Measurements from ENCODE around the gene GLIPR2.
A peak's percentile ranks its signal among the peaks of the same experiment; 100 is the strongest.
"Not testable (repeated sequence)": the region's sequence is repeated elsewhere in the genome, so short reads cannot be mapped to it uniquely, and the experiment has no call there.

GLIPR2 gene

DNA sequence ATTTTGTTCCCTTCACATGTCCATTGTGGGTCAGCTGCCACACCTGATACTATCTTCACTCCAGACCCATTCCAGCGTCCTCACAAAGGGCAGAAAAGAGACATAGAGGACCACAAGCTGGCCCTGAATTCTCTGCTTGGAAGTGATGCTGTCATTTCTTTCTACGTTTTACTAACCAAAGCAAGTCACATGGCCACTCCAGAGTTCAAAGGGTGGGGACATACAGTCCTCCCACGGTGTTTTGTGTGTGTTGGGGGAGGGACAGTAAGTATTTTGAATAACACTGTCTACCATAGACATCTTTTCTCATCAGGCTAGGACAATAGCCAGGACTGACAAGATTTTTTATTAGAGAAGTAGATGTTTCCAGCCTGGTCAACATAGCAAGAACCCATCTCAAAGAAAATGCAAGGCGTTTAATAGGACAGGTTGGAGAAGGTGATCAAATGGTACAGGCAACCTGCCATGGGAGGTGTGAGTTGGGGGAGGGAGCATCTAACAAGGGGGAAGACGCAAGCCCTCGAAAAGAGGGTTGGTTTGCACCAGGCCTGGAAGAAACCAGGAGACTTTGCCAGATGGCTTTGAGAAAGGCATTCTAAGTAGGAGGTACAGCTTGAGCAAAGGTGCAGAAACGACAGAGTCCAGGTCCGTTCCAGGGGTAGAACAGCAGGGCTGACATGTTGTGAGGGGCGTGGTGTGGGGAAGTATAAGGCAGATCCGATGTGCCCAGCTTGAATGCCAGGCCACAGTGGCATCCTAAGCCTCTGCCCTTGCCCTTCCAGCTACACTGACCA lies 11.3 kb upstream of the GLIPR2 start:
- no peak for DNase-seq

DNA sequence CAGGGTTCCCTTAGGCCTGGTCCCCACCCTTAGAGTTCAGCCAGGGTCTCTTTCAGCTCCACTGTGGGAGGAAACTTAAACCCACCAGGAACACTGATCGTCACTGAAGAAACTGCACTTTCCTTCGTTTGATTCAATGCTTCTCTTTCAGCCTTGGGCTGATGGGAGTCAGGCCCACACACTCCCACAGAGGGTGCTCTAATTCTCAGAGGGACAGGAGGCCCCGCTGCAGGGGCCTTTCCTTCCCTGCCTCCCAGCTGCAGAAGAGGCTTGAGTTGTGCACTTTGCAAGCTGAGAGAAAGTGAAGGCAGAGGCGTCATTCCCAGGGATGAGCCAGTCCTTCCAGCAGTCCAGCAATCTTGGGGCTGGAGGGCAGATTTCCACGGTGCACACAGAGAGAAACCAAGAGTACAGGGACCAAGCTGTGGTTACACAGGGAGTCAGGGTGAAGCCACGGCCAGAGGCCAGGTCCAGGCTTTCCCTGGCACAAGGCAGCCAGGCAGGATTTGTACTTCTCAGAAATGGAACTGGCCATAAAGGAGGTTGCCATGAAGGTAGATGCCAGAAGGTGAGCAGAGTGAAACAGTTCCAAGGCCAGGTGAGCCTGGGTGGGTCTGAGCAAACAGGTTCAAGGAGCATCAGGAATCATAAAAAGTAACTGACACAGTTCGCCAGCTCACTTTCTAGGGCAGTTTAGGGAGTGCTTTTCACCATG lies 10.4 kb upstream of the GLIPR2 start:
- no peak for DNase-seq

DNA sequence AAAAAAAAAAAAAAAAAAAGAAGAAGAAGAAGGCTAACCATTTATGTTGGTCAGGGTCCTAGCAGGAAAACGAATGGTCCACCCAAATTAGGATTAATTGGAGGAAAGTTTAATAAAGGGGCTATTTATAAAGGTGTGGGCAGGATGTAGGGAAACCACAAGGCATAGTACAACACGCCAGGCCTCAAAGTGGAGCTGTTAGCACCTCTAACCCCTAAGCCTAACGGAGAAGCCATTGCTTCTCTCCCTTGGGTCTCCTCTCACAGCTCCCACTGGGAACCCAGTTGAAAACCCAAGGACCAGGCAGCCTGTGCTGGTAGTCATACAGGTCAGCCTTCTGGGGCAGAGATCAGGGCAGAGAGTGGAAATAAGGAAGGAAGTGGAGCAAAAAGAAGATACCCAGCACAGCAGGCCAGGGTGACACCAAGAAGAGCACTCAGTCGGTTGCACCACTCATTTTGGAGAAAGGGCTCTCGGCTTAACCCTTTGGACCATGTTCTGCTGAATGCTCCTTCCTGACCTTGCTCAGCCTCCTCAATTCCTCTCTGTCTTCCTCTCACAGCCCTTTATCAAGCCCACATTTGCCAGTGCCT lies 8.8 kb upstream of the GLIPR2 start:
- no peak for DNase-seq

DNA sequence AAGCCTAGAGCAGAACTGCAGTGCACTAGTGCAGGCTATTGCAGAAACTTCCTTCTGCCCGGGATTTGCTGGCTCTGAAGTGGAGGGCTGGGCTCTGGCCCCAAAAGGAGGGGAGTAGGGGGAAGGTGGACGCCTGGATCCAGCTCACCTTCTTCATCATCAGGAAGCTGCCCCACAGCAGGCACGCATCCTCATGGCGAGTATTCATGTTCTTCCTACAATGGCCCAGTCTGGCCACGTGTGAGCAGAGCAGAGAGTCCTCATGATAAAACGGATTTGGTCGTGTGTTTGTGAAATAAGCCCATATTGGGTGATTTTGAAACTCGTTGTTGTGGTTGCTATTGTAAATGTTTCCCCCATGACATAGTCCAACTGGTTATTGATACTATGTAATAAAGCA lies 8.2 kb upstream of the GLIPR2 start:
- no peak for DNase-seq

DNA sequence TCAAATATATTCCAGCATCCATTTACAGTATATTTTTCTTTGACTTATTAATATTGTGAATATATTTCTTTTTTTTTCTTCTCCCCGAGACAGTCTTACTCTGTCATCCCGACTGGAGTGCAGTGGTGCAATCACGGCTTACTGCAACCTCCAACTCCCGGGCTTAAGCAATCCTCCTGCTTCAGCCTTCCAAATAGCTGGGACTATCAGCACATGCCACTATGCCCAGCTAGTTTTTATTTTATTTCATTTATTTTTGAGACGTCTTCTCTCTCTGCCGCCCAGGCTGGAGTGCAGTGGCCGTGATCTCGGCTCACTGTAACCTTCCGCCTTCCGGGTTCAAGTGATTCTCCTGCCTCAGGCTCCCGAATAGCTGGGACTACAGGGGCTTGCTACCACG lies 7.4 kb upstream of the GLIPR2 start:
- DNase-seq, result no peak

DNA sequence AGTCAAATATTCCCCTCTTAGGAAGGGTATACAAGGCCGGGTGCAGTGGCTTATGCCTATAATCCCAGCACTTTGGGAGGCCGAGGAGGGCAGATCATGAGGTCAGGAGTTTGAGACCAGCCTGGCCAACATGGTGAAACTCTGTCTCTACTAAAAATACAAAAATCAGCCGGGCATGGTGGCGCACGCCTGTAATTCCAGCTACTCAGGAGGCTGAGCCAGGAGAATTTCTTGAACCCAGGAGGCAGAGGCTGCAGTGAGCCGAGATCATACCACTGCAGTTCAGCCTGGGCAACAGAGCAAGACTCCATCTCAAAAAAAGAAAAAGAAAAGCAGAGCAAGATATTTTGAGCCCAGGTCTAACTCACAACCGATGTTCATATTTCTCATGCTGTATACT lies 4.9 kb upstream of the GLIPR2 start:
- DNase-seq, result not testable (repeated sequence)

DNA sequence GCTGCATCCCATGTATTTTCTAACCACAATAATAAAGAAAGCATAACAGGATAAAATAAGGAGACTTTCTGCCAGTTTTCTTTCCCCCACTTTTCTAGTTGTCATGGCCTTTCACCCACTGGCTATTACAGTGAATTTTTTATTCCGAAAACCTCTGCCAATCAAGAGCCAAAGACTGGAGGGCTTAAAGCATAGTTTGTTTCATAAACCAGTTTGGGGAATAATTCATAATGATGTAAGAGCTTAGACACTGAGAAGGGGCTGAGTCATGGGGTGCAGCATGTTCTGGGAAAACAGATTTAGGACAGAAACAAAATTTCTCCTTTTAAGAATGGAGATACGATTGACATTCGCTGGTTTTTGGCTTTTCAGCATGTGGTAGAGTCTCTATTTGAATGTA lies 4.4 kb upstream of the GLIPR2 start:
- DNase-seq, result no peak

DNA sequence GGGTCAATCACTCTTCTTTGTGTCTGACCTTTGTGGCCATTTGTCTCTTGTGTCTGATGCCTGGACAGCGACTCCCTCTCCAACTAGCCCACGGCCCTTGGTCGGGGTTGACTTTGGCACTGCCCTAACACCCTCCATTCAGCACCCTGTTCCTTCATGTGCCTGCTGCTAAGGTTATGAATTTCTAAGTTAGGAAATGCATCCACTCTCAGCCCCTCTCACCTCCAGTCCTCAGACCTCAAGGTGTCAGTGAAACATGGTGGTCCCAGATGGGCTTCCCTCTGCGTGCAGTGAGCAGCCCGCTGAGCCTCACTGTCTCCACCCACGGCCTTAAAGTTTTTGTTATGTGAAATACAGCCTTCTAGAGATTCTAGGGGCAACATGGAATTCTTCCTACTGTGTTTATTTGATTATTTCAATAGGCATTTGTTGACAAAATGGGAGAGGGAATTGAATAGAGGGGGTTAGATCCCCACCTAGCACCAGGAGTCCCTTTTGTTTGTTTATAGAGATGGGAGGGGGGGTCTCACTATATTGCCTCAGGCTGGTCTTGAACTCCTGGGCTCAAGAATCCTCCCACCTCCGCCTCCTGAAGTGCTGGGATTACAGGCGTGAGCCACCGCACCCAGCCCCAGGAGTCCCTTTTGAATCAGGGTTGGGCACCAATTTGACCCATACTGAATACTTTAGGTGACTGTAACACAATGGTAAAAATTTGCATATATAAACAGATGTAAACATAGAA lies 1.6 kb upstream of the GLIPR2 start:
- DNase-seq, result no peak

DNA sequence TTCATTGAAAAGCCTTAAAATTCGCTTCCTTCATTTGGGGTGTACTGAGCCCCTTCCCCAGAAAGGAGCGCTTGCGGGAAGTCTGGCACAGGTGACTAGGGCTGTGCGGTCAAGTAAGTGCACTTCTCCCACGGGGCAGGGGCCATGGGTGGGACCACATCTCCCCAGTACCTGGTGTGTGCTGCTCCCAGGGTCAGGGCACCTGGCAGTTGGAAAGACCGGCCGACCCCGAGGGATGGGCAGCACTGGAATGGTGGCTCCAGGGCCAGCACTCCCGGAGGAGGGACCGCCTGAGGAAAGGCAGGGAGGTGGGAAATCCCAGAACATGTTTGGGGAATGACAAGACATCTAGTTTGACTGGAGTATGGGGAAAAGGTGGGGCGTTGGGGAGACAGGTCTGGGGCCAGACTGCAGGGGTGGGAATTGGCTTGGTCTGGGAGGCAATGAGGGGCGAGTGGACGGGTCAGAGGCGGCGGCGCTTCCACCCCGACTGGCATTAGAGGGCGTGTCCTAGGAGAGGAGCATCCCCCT lies 727 bp upstream of the GLIPR2 start:
- no peak for DNase-seq

DNA sequence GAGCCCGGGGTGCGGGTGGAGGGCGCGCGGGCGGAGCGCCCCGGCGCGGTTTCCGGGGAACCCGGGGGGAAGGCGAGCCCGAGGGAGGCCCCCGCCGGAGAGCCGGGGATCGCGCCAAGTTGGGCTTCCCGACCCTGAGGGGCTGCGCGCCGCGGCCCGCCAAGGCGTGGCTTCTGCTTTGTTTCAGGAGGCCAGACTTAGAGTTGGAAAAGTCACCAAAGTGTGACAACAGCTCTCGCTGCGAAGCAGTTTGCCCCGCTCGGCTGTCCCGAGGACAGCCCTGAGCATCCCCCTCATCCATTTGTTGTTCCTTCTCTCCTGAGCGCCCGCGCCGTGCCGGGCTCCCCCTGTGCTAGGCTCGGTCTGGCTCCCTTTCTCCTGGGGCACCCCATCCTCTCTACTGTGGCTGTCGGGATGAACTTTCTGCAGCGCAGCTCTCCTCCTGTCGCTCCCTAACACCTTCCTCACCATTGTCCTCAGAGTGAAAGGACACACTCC lies 410 bp downstream of the GLIPR2 start:
- DNase-seq, result no peak

DNA sequence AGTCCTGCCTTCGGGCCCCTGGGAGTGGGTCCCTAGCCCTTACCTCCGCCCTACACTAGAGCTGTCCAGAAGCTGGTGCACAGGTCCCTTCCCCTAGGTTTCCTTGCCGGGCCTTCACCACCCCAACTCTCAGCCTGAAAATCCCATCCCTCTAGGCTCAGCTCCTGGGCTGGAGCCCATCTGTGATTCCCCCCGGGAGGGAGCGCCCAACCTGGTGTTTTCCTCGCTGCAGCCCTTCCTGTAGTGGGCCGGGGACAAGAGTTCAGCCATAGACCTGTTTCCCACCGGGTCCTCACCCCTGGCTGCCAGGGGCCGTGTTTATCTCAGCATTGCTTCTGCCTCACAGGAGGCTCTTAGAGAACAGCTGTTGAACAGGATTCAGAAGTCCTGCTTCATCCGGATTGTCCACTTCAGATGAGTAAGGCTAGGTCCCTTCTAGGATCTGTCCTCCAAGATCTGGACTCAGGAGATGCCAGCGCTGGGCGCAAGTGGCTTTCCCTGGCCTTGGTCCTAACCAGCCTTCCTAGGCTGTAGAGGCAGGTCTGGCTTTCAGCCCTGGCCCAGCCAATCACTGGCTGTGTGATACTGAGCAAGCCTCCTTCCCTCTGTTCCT lies 965 bp downstream of the GLIPR2 start:
- DNase-seq, result no peak

DNA sequence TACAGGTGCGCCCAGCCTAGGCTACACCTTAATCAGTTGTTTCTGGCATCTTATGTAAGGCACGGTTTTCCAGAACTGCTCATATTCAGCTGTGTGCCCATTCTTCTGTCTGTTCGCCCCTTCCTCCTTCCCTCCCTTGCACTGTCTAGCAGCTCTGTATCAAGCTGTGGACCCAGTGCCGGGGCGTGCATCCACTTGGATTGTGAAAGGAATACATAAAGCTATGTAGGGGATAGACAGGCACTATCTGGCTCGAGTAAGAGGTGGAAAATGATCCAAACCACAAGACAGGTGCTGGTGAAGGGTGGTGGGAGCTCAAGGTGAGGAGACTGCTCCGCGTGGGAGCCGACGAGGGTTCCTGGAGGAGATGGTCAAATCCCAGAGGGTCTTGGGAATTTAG lies 2.0 kb downstream of the GLIPR2 start:
- no peak for DNase-seq

DNA sequence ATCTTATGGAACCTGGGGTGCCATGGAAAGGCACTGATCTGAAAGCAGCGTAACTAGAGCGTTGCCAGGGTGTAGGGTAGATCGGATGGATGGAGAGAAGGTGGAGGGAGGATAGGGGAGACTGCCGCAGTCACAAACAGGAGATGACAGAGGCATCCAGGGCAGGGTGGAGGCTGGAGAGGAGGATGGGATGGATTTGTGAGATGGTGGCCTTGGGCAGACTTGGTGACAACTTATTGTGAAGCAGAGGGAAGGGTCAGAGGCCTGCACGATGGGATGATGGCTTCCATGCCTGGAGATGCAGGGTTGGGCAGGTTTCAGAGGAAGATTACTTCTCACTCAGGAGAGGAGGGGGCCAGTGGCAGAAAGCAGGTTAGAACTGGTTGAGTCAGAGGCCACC lies 2.4 kb downstream of the GLIPR2 start:
- no peak for DNase-seq

DNA sequence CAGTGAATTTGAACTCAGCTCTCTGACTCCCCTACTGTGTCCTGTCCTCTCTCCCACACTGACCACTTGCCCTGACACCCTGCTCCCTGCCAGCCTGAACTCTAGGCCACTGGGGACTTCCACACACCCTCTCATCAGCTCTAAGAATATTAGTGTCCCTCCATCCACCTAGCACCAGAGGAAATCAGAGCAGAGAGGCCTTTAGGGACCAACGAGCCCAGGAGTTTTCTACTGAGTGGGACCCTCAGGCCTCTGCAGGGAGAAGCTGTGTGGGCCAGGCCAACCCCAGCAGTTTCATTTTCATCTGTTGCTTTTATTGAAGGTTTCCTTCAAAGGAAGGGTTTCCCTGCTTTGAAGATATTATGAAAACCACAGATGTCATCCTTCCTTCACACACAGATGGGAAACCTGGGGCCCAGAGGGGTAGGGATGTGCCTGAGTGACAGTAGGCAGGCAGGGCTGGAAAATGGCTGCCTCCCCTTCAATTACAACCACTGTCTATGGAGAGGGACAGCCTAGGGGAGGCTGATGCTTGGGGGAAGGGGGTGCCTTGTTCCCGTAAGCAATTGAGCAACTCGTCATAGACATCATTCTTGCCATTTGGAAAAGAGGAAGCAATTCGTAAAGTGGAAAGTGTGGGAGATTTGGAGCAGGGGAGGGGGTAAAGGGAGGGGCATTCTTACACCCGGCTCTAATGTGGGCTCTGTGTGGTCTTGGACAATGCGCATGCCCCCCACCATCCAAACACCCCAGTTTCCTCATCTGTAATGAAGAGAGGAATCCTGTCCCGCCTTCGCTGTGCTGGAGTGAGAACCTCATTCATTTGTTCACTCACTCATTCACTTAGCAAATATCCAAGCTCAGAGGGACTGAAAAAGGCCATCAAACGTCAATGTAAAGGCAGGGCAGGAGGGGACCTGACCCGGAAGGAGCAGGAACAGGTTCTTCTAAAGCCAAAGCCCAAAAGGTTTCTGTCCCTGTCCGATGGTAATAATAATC lies 3.9 kb downstream of the GLIPR2 start:
- DNase-seq, result no peak

DNA sequence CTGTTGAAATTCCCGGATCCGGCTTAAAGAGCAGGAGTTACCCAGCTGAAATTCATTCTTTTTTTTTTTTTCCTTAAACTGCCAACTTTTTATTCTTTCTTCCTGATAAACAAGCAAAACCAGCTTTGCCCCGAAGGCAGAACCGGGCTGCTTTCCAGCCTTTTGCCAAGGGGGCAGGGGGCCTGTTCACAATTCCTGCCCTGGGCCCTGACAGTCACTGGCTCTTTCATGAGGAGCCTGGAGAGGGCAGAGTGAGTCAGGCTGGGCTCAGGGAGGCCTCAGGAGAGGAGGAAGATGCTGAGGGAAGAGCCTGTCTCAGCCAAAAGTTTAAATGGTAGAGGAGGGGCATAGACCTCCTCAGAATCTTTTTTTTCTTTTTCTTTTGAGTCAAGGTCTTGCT lies 4.8 kb downstream of the GLIPR2 start:
- DNase-seq, result no peak

DNA sequence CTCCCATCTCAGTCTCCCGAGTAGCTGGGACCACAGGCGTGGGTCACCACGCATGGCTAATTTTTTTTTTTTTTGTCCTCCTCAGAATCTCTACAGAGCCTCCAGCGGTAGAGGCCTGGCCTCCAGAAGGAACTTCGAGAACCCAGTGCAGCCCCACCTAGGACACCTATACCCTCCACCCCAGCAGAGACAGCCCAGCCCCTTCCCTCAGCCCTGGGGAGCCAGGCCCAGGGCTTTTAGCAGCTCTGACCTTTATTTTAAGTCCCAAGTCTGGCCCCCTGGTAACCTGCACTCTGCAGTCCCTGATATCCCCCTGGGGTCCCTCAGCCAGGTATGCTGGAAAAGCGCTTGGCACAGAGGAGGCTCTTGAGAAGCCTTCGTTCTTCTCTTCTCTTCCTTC lies 5.2 kb downstream of the GLIPR2 start:
- no peak for DNase-seq

DNA sequence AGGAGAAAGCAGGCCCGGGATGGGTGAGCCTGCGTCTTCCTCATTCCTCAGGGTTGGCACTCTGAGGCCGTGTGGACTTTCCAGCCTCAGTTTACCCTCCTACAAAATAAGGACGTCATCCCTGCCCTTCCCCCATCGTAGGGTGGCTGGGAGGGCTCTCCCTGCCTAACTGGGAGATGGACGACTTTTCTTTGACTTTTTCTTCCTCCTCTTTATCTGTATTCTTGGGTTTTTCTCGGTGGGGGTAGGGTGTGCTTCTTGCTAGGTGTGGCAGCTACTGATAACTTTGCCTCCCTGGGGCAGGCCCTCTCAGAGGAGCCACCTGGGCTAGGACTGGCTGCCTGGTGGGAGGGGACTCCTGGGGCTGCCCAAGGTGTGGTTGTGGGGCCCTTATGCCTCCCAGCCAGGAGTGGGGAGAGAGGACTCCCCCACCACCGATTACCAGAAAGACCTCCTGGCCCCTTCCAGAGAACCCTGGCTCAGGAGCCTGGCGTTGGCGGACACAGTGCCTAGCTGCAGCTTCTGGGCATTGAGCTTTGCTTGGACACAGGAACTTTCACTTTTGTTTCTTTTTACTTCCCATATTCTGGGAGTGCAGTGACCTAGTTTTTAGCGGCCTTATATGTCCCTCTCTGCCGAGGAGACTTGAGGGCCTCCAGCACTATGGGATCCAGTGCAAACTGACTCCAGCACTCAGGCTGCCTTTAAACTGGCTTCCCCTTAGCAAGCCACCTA lies 6.1 kb downstream of the GLIPR2 start:
- no peak for DNase-seq

DNA sequence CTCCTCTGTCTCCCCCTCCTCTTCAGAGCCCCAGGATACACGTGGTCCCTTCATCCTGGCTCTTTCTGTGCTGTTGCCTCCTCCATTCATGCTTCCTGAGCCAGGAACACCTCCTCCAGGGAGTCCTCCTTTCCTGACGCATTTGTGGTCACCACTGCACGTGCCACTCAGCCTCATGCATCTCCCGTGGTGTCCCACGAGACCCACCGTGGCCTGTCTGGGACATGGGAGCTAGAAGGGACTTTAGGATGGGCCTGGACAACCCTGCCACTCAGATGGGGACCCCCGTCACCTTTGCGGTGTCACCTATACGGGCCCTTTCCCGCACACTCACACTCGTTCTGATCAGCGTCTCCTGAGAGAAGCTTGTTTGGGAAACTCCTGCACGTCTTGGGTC lies 6.7 kb downstream of the GLIPR2 start:
- no peak for DNase-seq

DNA sequence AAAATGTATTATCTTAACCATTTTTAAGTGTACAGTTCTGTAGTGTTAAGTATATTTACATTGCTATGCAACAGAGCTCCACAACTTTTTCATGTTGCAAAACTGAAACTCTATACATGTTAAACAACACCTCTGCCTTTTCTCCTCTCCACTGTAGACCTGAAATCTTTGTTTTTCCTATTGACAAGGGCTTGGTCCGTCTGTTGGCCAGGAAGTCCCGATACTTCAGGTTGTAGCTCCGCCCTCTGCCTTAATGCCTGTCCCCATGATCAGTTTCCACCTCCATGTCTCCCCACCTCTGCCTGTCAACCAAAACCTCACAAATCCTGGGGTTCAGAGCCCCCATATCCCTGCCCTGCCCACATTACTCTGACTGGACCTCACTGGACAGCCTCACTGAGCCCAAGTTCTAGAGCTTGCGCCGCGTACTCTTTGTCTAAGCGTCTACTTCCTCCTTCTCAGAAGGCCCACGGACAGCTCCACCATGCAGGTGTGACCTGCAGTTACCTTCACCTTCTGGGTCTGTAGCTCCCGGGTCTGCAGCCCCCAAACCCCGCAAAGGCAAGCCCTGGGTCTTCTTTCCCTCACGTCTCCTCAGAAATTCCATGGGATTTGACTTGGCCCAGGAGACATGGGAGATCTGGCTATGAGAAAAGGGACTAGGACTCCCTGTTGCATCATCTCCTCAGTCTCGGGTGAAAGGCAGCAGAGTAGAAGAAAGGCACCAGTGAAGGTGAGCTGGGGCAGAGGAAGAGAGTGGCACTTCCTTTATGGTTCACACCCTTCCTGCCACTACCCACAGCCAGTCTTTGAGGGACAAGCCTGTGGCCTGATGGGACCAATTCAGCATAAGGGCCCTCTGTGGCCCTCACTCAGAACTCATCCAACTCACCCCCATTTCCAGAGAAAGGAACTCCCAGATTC lies 8.0 kb downstream of the GLIPR2 start:
- DNase-seq, result peak; percentile 32
